Measurements from ENCODE around the gene CYP4F22.

- TF ChIP-seq TAF1 (IDR thresholded peaks at IDR 0.05; ENCODE audit: borderline replicate concordance, insufficient read depth, low read length) (no peak), FOXP2 (optimal IDR thresholded peaks at IDR 0.05; ENCODE audit: borderline replicate concordance, extremely low read depth, extremely low read length, insufficient read depth) (no peak), POLR2AphosphoS5 (IDR thresholded peaks at IDR 0.05; ENCODE audit: low read depth, low read length) (no peak)
Observed at GRCh38 chr19:15524781-15525180, 16.5 kb downstream of the CYP4F22 start.

Data from PFSK-1 (cell line).